SK-N-SH treated with all-trans-retinoic acid at 6 μM for 48 hours (cell line): ENCODE data around the gene BCAM.

Experiments used
- ATAC-seq: fragments of 200-7000 bp; cut with Tn5 transposase; 3 replicates; pipeline ENCODE4 v1.9.1; 2020; ENCODE audit warnings: mild to moderate bottlenecking, moderate library complexity
- ARNTL ChIP-seq: fragments of 450-650 bp; formaldehyde crosslinking; IDR thresholded peaks from 2 replicates; pipeline ENCODE4 v1.5.0; 2020; ENCODE audit warnings: low read depth, mild to moderate bottlenecking, moderate library complexity, borderline replicate concordance
- CSRNP3 ChIP-seq: fragments of 250-450 bp; sonication (Bioruptor Pico); IDR thresholded peaks from 2 replicates; pipeline ENCODE4 v1.5.1; 2021; ENCODE audit warnings: mild to moderate bottlenecking, moderate library complexity
- GLIS3 ChIP-seq: fragments of 250-450 bp; sonication (Bioruptor Pico); IDR thresholded peaks from 2 replicates; pipeline ENCODE4 v1.5.0; 2020; ENCODE audit warnings: mild to moderate bottlenecking, moderate library complexity
- ISL1 ChIP-seq: fragments of 250-450 bp; sonication (Bioruptor Pico); IDR thresholded peaks from 2 replicates; pipeline ENCODE4 v2.1.2; 2022; ENCODE audit warnings: mild to moderate bottlenecking, moderate library complexity
- OSR1 ChIP-seq: fragments of 250-450 bp; sonication (Bioruptor Pico); IDR thresholded peaks from 2 replicates; pipeline ENCODE4 v1.8.0; 2022; ENCODE audit warnings: moderate library complexity, mild to moderate bottlenecking, inconsistent platforms
- PATZ1 ChIP-seq: fragments of 250-450 bp; sonication (Bioruptor Pico); IDR thresholded peaks from 2 replicates; pipeline ENCODE4 v1.8.0; 2020; ENCODE audit warnings: mild to moderate bottlenecking, moderate library complexity, borderline replicate concordance
- POU6F1 ChIP-seq: fragments of 250-450 bp; sonication (Bioruptor Pico); IDR thresholded peaks from 2 replicates; pipeline ENCODE4 v1.8.0; 2021; ENCODE audit warnings: low read depth, mild to moderate bottlenecking, moderate library complexity, borderline replicate concordance
- RARB ChIP-seq: fragments of 250-450 bp; sonication (Bioruptor Pico); IDR thresholded peaks from 2 replicates; pipeline ENCODE4 v1.8.0; 2021; ENCODE audit warnings: mild to moderate bottlenecking, moderate library complexity
- SNAI2 ChIP-seq: fragments of 250-450 bp; sonication (Bioruptor Pico); IDR thresholded peaks from 2 replicates; pipeline ENCODE4 v1.5.0; 2020; ENCODE audit warnings: mild to moderate bottlenecking, moderate library complexity
- TCF4 ChIP-seq: fragments of 250-450 bp; sonication (Bioruptor Pico); IDR thresholded peaks from 2 replicates; pipeline ENCODE4 v1.8.0; 2021; ENCODE audit warnings: mild to moderate bottlenecking, moderate library complexity, borderline replicate concordance
- TOX ChIP-seq: fragments of 250-450 bp; sonication (Bioruptor Pico); IDR thresholded peaks from 2 replicates; pipeline ENCODE4 v1.8.0; 2021; ENCODE audit warnings: mild to moderate bottlenecking, moderate library complexity, borderline replicate concordance
- TSHZ2 ChIP-seq: fragments of 250-450 bp; sonication (Bioruptor Pico); IDR thresholded peaks from 2 replicates; pipeline ENCODE4 v1.5.0; 2020; ENCODE audit warnings: mild to moderate bottlenecking, moderate library complexity
- ZFP3 ChIP-seq: fragments of 250-450 bp; sonication (Bioruptor Pico); IDR thresholded peaks from 2 replicates; pipeline ENCODE4 v1.5.0; 2020; ENCODE audit warnings: mild to moderate bottlenecking, moderate library complexity
- ZNF565 ChIP-seq: fragments of 450-650 bp; formaldehyde crosslinking; conservative IDR thresholded peaks from 2 replicates; pipeline ENCODE4 v1.5.0; 2020; ENCODE audit warnings: low read depth, mild to moderate bottlenecking, moderate library complexity
- ZNF70 ChIP-seq: fragments of 450-650 bp; formaldehyde crosslinking; IDR thresholded peaks from 2 replicates; pipeline ENCODE4 v1.5.0; 2020; ENCODE audit warnings: mild to moderate bottlenecking, moderate library complexity
- TF ChIP-seq, protein P1 (sequence below): fragments of 250-450 bp; sonication (Bioruptor Pico); IDR thresholded peaks from 2 replicates; pipeline ENCODE4 v1.5.1; 2020; ENCODE audit warnings: low read depth, mild to moderate bottlenecking, moderate library complexity

BCAM gene

DNA sequence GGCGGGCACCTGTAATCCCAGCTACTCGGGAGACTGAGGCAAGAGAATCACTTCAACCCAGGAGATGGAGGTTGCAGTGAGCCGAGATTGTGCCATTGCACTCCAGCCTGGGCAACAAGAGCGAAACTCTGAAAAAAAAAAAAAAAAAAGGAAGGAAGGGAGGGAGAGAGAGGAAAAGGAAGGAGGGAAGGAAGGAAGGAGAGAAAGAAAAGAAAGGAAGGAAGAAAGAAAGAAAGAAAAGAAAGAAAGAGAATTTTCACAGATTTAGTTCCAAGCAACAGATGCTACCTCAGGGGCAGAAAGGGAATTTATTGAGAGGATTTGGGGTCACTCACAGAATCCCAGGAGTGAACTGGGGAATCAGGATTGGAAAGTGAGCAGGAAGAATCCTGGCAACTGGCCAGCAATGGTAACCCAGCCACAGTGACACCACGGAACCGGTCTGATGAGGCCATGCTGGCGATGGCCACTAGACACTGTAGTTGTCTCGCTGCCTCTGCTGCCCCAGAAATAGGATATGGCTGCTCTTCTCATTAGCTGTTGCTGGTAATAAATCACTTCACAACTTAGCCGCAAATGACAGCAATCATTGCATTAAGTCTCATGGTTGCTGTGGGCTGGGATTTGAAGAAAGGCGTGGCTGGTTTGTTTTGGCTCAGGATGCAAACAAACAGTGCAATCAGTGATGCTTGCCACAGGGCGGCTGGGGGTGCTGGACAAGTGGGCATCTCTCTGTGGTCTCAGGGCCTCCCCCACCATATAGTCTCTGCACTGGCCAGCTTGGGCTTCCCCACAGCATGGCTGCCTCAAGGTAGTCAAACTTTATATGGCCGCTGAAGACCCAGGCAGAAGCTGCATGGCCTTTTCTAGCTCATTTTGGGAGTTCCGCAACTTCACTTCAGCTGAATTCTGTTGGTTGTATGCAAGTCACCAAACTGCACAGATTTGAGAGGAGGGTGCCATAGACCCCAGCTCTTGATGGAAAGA is 5.2 kb upstream of the BCAM start (continued):
- no peak for TF ChIP-seq TSHZ2 (CRISPR knock-in tag)

- no peak for ATAC-seq
- TF ChIP-seq PATZ1: no peak
- TF ChIP-seq TCF4 (CRISPR knock-in tag): no peak
- no peak for TF ChIP-seq CSRNP3 (CRISPR knock-in tag)
- no peak for TF ChIP-seq ZFP3 (CRISPR knock-in tag)
- TF ChIP-seq POU6F1: no peak
- TF ChIP-seq ZNF565 (CRISPR knock-in tag): no peak
- TF ChIP-seq RARB (CRISPR knock-in tag): no peak
- no peak for TF ChIP-seq OSR1 (CRISPR knock-in tag)
- TF ChIP-seq, all 23 proteins: peak for 0
Measured at GRCh38 chr19:44806291-44806690, 2.6 kb upstream of the BCAM start.

GRCh38 chr19:44807162-44807561 is 1.7 kb upstream of the BCAM start:
- TF ChIP-seq SNAI2 (CRISPR knock-in tag) (no peak), ZNF70 (CRISPR knock-in tag) (no peak), PATZ1 (no peak), TOX (CRISPR knock-in tag) (no peak), RARB (CRISPR knock-in tag) (no peak), ISL1 (CRISPR knock-in tag) (no peak), OSR1 (CRISPR knock-in tag) (no peak), GLIS3 (CRISPR knock-in tag) (no peak), ARNTL (CRISPR knock-in tag) (no peak)
- TF ChIP-seq, protein P1, sequence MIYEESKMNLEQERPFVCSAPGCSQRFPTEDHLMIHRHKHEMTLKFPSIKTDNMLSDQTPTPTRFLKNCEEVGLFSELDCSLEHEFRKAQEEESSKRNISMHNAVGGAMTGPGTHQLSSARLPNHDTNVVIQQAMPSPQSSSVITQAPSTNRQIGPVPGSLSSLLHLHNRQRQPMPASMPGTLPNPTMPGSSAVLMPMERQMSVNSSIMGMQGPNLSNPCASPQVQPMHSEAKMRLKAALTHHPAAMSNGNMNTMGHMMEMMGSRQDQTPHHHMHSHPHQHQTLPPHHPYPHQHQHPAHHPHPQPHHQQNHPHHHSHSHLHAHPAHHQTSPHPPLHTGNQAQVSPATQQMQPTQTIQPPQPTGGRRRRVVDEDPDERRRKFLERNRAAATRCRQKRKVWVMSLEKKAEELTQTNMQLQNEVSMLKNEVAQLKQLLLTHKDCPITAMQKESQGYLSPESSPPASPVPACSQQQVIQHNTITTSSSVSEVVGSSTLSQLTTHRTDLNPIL (CRISPR knock-in tag): no peak
- ATAC-seq: peak; percentile 31
